Measurements from ENCODE around the gene KRTDAP. TPM values are rescaled to one million over a fixed set of nuclear protein-coding genes. Genes with fewer than 3 reads are reported as not detected.

Gene KRTDAP
- total RNA-seq, 1 donor from 2014 or later: not detected

DNA sequence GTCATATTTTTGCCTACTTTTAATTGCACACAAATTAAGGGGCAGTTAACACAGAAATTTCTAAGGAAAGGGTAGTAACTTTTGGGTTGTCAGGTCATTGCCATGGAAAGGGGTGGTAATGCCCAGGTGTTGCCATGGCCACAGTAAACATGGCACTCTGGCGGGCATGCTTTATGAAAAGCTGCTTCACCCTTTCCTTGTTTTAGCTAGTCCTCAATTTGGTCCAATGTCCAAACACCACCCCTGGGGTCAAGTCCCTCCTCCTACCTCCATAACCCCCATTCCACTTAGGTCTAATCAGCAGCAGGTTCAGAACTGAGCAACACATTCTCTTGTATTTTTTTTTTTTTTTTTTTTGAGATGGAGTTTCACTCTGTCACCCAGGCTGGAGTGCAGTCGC, 35.6 kb downstream of the KRTDAP start:
- H3K36me3 Mint-ChIP-seq (ENCODE audit: low read depth, unreplicated experiment): peaks cover 3% of the 10 kb centered on the region
- peaks cover 49% of the 10 kb centered on the region for H3K27me3 Mint-ChIP-seq (ENCODE audit: low read depth, unreplicated experiment)
- FAIRE-seq (no peak), DNase-seq (ENCODE audit: low read depth) (no peak)
- no peaks in the 10 kb centered on the region for H3K79me2 ChIP-seq (ENCODE audit: insufficient read depth, low read length)
- no peak overlapping the region for H3K4me2 ChIP-seq (ENCODE audit: low read length)
- H2AFZ ChIP-seq (ENCODE audit: low read depth, low read length): no peak overlapping the region
- H3K27ac Mint-ChIP-seq (ENCODE audit: unreplicated experiment): no peak overlapping the region
- TF ChIP-seq EZH2 (IDR thresholded peaks at IDR 0.05; ENCODE audit: insufficient read depth, low read length): no peak
- TF ChIP-seq, protein P1, sequence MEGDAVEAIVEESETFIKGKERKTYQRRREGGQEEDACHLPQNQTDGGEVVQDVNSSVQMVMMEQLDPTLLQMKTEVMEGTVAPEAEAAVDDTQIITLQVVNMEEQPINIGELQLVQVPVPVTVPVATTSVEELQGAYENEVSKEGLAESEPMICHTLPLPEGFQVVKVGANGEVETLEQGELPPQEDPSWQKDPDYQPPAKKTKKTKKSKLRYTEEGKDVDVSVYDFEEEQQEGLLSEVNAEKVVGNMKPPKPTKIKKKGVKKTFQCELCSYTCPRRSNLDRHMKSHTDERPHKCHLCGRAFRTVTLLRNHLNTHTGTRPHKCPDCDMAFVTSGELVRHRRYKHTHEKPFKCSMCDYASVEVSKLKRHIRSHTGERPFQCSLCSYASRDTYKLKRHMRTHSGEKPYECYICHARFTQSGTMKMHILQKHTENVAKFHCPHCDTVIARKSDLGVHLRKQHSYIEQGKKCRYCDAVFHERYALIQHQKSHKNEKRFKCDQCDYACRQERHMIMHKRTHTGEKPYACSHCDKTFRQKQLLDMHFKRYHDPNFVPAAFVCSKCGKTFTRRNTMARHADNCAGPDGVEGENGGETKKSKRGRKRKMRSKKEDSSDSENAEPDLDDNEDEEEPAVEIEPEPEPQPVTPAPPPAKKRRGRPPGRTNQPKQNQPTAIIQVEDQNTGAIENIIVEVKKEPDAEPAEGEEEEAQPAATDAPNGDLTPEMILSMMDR (IDR thresholded peaks at IDR 0.05; ENCODE audit: insufficient read depth, low read depth, low read length): no peak
- no peaks in the 10 kb centered on the region for H3K4me1 ChIP-seq (ENCODE audit: insufficient read depth, low read length)
- no peaks in the 10 kb centered on the region for H3K27me3 ChIP-seq (ENCODE audit: insufficient read depth, low read length)
- no peak overlapping the region for H3K4me3 ChIP-seq (ENCODE audit: insufficient read depth, low read depth, low read length)
- H3K4me1 Mint-ChIP-seq (ENCODE audit: low read depth, unreplicated experiment): no peaks in the 10 kb centered on the region
- no peaks in the 10 kb centered on the region for H3K36me3 ChIP-seq (ENCODE audit: insufficient read depth, low read length)
- no peaks in the 10 kb centered on the region for H3K9me3 Mint-ChIP-seq (ENCODE audit: unreplicated experiment)
- no peak overlapping the region for H3K9ac ChIP-seq (ENCODE audit: low read length)
- no peak overlapping the region for H3K4me3 Mint-ChIP-seq (ENCODE audit: unreplicated experiment)
- H3K9me3 ChIP-seq (ENCODE audit: insufficient read depth, low read depth, low read length): no peaks in the 10 kb centered on the region
- H3K27ac ChIP-seq (ENCODE audit: low read depth, low read length): no peak overlapping the region
- H4K20me1 ChIP-seq (ENCODE audit: insufficient read depth, low read length): no peaks in the 10 kb centered on the region

DNA sequence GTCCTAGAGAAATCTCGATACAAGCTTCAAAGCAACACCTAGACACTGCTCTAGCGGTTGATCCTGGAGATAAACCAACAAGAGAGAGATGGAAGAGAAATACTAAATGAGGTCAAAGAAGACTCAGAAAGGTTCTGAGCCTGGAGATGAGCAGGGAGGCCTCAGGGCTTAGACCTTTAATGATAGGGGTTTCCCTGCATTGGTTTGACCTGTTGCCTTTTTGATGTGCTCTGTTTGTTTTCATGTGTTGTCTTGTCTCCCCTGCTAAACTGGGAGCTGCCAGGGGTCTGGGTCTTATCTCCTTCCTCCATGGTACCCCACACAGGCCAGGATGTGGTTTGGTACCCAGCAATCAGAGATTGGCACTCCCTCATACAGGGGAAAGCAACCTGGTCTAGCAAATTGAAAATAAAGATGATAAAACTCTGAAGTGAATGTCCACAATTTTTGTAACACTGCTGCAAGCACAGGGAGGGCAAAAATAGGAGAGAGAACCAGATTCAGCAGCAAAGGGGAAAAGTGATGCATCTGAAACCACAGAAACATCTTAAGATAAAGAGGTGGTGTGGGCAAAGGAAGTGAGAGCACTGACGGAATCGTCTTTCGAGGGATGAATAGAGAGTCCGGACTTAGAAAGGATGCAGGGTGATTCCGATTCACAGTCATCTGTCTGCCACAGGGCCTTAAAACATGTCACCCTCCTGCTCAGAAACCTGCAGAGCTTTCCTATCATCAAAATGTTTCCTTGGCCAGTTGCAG, 38.7 kb downstream of the KRTDAP start:
- Histone ChIP-seq H3K9ac (ENCODE audit: low read length) (no peak overlapping the region), H3K9me3 (ENCODE audit: insufficient read depth, low read depth, low read length) (no peaks in the 10 kb centered on the region), H2AFZ (ENCODE audit: low read depth, low read length) (no peak overlapping the region), H3K4me3 (ENCODE audit: insufficient read depth, low read depth, low read length) (no peak overlapping the region), H4K20me1 (ENCODE audit: insufficient read depth, low read length) (no peaks in the 10 kb centered on the region), H3K36me3 (ENCODE audit: insufficient read depth, low read length) (no peaks in the 10 kb centered on the region), H3K27ac (ENCODE audit: low read depth, low read length) (no peak overlapping the region), H3K4me1 (ENCODE audit: insufficient read depth, low read length) (no peaks in the 10 kb centered on the region), H3K4me2 (ENCODE audit: low read length) (no peak overlapping the region), H3K27me3 (ENCODE audit: insufficient read depth, low read length) (no peaks in the 10 kb centered on the region), H3K79me2 (ENCODE audit: insufficient read depth, low read length) (no peaks in the 10 kb centered on the region)
- Mint-ChIP-seq H3K4me1 (ENCODE audit: low read depth, unreplicated experiment) (no peaks in the 10 kb centered on the region), H3K36me3 (ENCODE audit: low read depth, unreplicated experiment) (no peaks in the 10 kb centered on the region), H3K9me3 (ENCODE audit: unreplicated experiment) (no peaks in the 10 kb centered on the region), H3K4me3 (ENCODE audit: unreplicated experiment) (no peak overlapping the region), H3K27me3 (ENCODE audit: low read depth, unreplicated experiment) (peaks cover 55% of the 10 kb centered on the region), H3K27ac (ENCODE audit: unreplicated experiment) (no peak overlapping the region)
- FAIRE-seq (no peak), DNase-seq (ENCODE audit: low read depth) (no peak)
- no peak for TF ChIP-seq EZH2 (IDR thresholded peaks at IDR 0.05; ENCODE audit: insufficient read depth, low read length)
- TF ChIP-seq, protein P1 (IDR thresholded peaks at IDR 0.05; ENCODE audit: insufficient read depth, low read depth, low read length): no peak

DNA sequence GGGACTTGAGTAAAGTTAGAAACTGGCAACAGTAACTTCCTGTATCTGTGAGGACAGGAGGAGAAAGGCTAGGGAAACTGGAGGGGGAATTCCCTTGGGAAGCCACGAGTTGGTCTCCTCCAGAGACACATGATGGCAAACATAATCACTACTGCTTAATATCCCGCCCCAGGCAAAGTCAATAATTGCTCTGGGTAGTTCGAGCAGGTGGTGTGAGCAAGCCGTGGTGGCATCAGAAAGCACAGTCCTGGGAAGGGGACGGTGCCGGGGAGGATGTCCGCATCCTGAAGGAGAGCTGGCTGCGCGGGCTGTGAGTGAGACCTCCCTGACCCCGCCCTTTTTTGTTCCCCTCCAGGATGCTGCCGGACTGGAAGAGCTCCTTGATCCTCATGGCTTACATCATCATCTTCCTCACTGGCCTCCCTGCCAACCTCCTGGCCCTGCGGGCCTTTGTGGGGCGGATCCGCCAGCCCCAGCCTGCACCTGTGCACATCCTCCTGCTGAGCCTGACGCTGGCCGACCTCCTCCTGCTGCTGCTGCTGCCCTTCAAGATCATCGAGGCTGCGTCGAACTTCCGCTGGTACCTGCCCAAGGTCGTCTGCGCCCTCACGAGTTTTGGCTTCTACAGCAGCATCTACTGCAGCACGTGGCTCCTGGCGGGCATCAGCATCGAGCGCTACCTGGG, 40.8 kb downstream of the KRTDAP start:
- DNase-seq (ENCODE audit: low read depth) (no peak), FAIRE-seq (no peak)
- no peak overlapping the region for H3K27ac ChIP-seq (ENCODE audit: low read depth, low read length)
- no peak overlapping the region for H2AFZ ChIP-seq (ENCODE audit: low read depth, low read length)
- no peak overlapping the region for H3K4me3 ChIP-seq (ENCODE audit: insufficient read depth, low read depth, low read length)
- H3K9me3 ChIP-seq (ENCODE audit: insufficient read depth, low read depth, low read length): no peaks in the 10 kb centered on the region
- no peak overlapping the region for H3K9ac ChIP-seq (ENCODE audit: low read length)
- H3K79me2 ChIP-seq (ENCODE audit: insufficient read depth, low read length): no peaks in the 10 kb centered on the region
- TF ChIP-seq, protein P1 (IDR thresholded peaks at IDR 0.05; ENCODE audit: insufficient read depth, low read depth, low read length): no peak
- TF ChIP-seq EZH2 (IDR thresholded peaks at IDR 0.05; ENCODE audit: insufficient read depth, low read length): no peak
- no peaks in the 10 kb centered on the region for H4K20me1 ChIP-seq (ENCODE audit: insufficient read depth, low read length)
- Mint-ChIP-seq H3K27me3 (ENCODE audit: low read depth, unreplicated experiment) (peaks cover 68% of the 10 kb centered on the region), H3K4me3 (ENCODE audit: unreplicated experiment) (no peak overlapping the region), H3K36me3 (ENCODE audit: low read depth, unreplicated experiment) (no peaks in the 10 kb centered on the region), H3K27ac (ENCODE audit: unreplicated experiment) (no peak overlapping the region), H3K4me1 (ENCODE audit: low read depth, unreplicated experiment) (no peaks in the 10 kb centered on the region), H3K9me3 (ENCODE audit: unreplicated experiment) (peaks cover 2% of the 10 kb centered on the region)
- H3K4me1 ChIP-seq (ENCODE audit: insufficient read depth, low read length): no peaks in the 10 kb centered on the region
- no peaks in the 10 kb centered on the region for H3K36me3 ChIP-seq (ENCODE audit: insufficient read depth, low read length)
- no peaks in the 10 kb centered on the region for H3K27me3 ChIP-seq (ENCODE audit: insufficient read depth, low read length)
- H3K4me2 ChIP-seq (ENCODE audit: low read length): no peak overlapping the region

Measured in astrocyte (in vitro differentiated cells and primary cell).